H9 (cell line): ENCODE data around the gene LRP1B. TPM values are rescaled to one million over a fixed set of nuclear protein-coding genes. Genes with fewer than 3 reads are reported as not detected.

Source experiments
- DNase-seq: peaks from one replicate; pipeline ENCODE4 v3.0.0-alpha.2; 2017
- H2AFZ ChIP-seq: one replicate; pipeline ENCODE4 v1.6.1; 2013; ENCODE audit warnings: mild to moderate bottlenecking, low read length, control low read depth, moderate library complexity
- H2AK5ac ChIP-seq: 2 replicates; pipeline ENCODE4 v1.6.1; 2013; ENCODE audit warnings: low read length, control low read depth, mixed read lengths; ENCODE audit not compliant: insufficient read length
- H2BK120ac ChIP-seq: one replicate; pipeline ENCODE4 v1.6.1; 2013; ENCODE audit warnings: low read depth, mild to moderate bottlenecking, low read length, control low read depth, inconsistent platforms; ENCODE audit not compliant: poor library complexity, severe bottlenecking
- H2BK12ac ChIP-seq: 2 replicates; pipeline ENCODE4 v1.6.1; 2013; ENCODE audit warnings: low read length, control low read depth, mixed read lengths, low read depth; ENCODE audit not compliant: insufficient read length
- H2BK15ac ChIP-seq: 2 replicates; pipeline ENCODE4 v1.6.1; 2013; ENCODE audit warnings: low read depth, low read length, control low read depth
- H2BK20ac ChIP-seq: one replicate; pipeline ENCODE4 v1.6.1; 2013; ENCODE audit warnings: low read depth, mild to moderate bottlenecking, low read length, control low read depth, inconsistent platforms; ENCODE audit not compliant: poor library complexity, severe bottlenecking
- H2BK5ac ChIP-seq: 2 replicates; pipeline ENCODE4 v1.6.1; 2013; ENCODE audit warnings: low read length, control low read depth, mixed read lengths; ENCODE audit not compliant: insufficient read length
- H3K14ac ChIP-seq: 2 replicates; pipeline ENCODE4 v1.6.1; 2013; ENCODE audit warnings: low read length, control low read depth; ENCODE audit not compliant: insufficient read depth
- H3K18ac ChIP-seq: 2 replicates; pipeline ENCODE4 v1.6.1; 2013; ENCODE audit warnings: low read depth, mild to moderate bottlenecking, mixed read lengths, low read length, control low read depth; ENCODE audit not compliant: insufficient read length
- H3K23ac ChIP-seq: 2 replicates; pipeline ENCODE4 v1.6.1; 2013; ENCODE audit warnings: low read length, control low read depth, mixed read lengths, low read depth; ENCODE audit not compliant: insufficient read length
- H3K23me2 ChIP-seq: 2 replicates; pipeline ENCODE4 v1.6.1; 2013; ENCODE audit warnings: low read depth, mild to moderate bottlenecking, mixed read lengths, low read length, control low read depth; ENCODE audit not compliant: insufficient read length, poor library complexity, severe bottlenecking
- H3K27ac ChIP-seq: 2 replicates; pipeline ENCODE4 v1.5.1; 2013; ENCODE audit warnings: low read length, control low read depth, mixed read lengths, low read depth; ENCODE audit not compliant: insufficient read length
- H3K27me3 ChIP-seq: 2 replicates; pipeline ENCODE4 v1.6.1; 2013; ENCODE audit warnings: low read length, control low read depth, inconsistent platforms; ENCODE audit not compliant: insufficient read depth
- H3K4ac ChIP-seq: 2 replicates; pipeline ENCODE4 v1.6.1; 2013; ENCODE audit warnings: low read depth, mild to moderate bottlenecking, control low read depth, inconsistent platforms, low read length, moderate library complexity
- H3K4me1 ChIP-seq: 2 replicates; pipeline ENCODE4 v1.6.1; 2013; ENCODE audit warnings: low read length, control low read depth, inconsistent platforms; ENCODE audit not compliant: insufficient read depth
- H3K4me2 ChIP-seq: 2 replicates; pipeline ENCODE4 v1.6.1; 2013; ENCODE audit warnings: low read length, control low read depth, mixed read lengths; ENCODE audit not compliant: insufficient read length, insufficient read depth
- H3K56ac ChIP-seq: 2 replicates; pipeline ENCODE4 v1.6.1; 2013; ENCODE audit warnings: low read depth, mild to moderate bottlenecking, mixed read lengths, low read length, control low read depth; ENCODE audit not compliant: insufficient read length
- H3K79me1 ChIP-seq: 2 replicates; pipeline ENCODE4 v1.6.1; 2013; ENCODE audit warnings: low read depth, mild to moderate bottlenecking, moderate library complexity, low read length, control low read depth, inconsistent platforms; ENCODE audit not compliant: insufficient read depth, poor library complexity, severe bottlenecking
- H3K79me2 ChIP-seq: 2 replicates; pipeline ENCODE4 v1.6.1; 2013; ENCODE audit warnings: low read length, control low read depth, inconsistent platforms; ENCODE audit not compliant: insufficient read depth
- H3K9ac ChIP-seq: 2 replicates; pipeline ENCODE4 v1.6.1; 2013; ENCODE audit warnings: low read length, control low read depth, mixed read lengths; ENCODE audit not compliant: insufficient read length; ENCODE audit errors: extremely low read depth
- H3K9me3 ChIP-seq: one replicate; pipeline ENCODE4 v1.6.1; 2013; ENCODE audit warnings: low read depth, low read length, inconsistent platforms; ENCODE audit not compliant: control insufficient read depth
- H3T11ph ChIP-seq: one replicate; pipeline ENCODE4 v1.6.1; 2013; ENCODE audit warnings: mild to moderate bottlenecking, low read length, control low read depth, inconsistent platforms
- H4K20me1 ChIP-seq: one replicate; pipeline ENCODE4 v1.6.1; 2013; ENCODE audit not compliant: control insufficient read depth, insufficient read length, insufficient read depth
- H4K5ac ChIP-seq: 2 replicates; pipeline ENCODE4 v1.6.1; 2013; ENCODE audit warnings: low read depth, mild to moderate bottlenecking, mixed read lengths, low read length, control low read depth; ENCODE audit not compliant: insufficient read length
- H4K8ac ChIP-seq: replicated peaks from 2 replicates; pipeline ENCODE4 v1.6.1; 2013; ENCODE audit warnings: low read length, control low read depth, mixed read lengths, low read depth; ENCODE audit not compliant: insufficient read length
- H4K91ac ChIP-seq: 2 replicates; pipeline ENCODE4 v1.6.1; 2013; ENCODE audit warnings: low read depth, mild to moderate bottlenecking, moderate library complexity, mixed read lengths, low read length, control low read depth; ENCODE audit not compliant: insufficient read length
- H3K27ac Mint-ChIP-seq, 3 experiments: 2 replicates in 2 of 3; 3 replicates in 1 of 3; pipeline ENCODE4 v1.8.0; 2020 to 2021; ENCODE audit warnings: mixed read lengths in 3 of 3, mild to moderate bottlenecking in 1 of 3, moderate library complexity in 1 of 3
- H3K27me3 Mint-ChIP-seq: 2 replicates; pipeline ENCODE4 v1.8.0; 2021; ENCODE audit warnings: low read depth, mild to moderate bottlenecking, moderate library complexity, mixed read lengths
- H3K36me3 Mint-ChIP-seq, 3 experiments: 2 replicates in 2 of 3; 3 replicates in 1 of 3; pipeline ENCODE4 v1.8.0; 2020 to 2021; ENCODE audit warnings: low read depth in 3 of 3, mixed read lengths in 3 of 3; ENCODE audit not compliant: insufficient read depth in 1 of 3
- H3K4me1 Mint-ChIP-seq, 2 experiments: 2 replicates each; pipeline ENCODE4 v1.8.0; 2020; ENCODE audit warnings: mixed read lengths in 2 of 2
- H3K4me3 Mint-ChIP-seq, 2 experiments: 2 replicates in 1 of 2; 3 replicates in 1 of 2; pipeline ENCODE4 v1.8.0; 2020 to 2021; ENCODE audit warnings: mild to moderate bottlenecking in 2 of 2, mixed read lengths in 2 of 2, moderate library complexity in 1 of 2
- H3K9me3 Mint-ChIP-seq, 2 experiments: 2 replicates in 1 of 2; 3 replicates in 1 of 2; pipeline ENCODE4 v1.8.0; 2020; ENCODE audit warnings: mild to moderate bottlenecking in 2 of 2, mixed read lengths in 2 of 2, moderate library complexity in 1 of 2
- WGBS: extraction: QIAGEN DNeasy Blood & Tissue Kit; methylation state at CpG from one replicate; pipeline ENCODE4 v1.1.7; 2013; ENCODE audit warnings: missing lambda C conversion rate, low lambda C conversion rate, mixed read lengths; ENCODE audit not compliant: insufficient read length; ENCODE audit errors: extremely low coverage; 5-methylcytosine and 5-hydroxymethylcytosine counted together
- total RNA-seq: library from RNA; stranded (reverse); gene quantifications from 2 replicates; pipeline ENCODE4 v1.2.1, GENCODE V29; 2021
- TF ChIP-seq, protein P1 (sequence below): fragments of 200-600 bp; sonication (generic); conservative IDR thresholded peaks from 3 replicates; pipeline ENCODE4 v1.8.0; 2021; ENCODE audit warnings: antibody characterized with exemption, mild to moderate bottlenecking

The LRP1B gene
- total RNA-seq, 1 experiment from 2014 or later, result not detected

GRCh38 chr2:141942006-141942789 lies 188.6 kb downstream of the LRP1B start:
- no peak overlapping the region for H3K56ac ChIP-seq
- Mint-ChIP-seq H3K4me3 (no peak overlapping the region), H3K27me3 (no peaks in the 10 kb centered on the region), H3K27ac (no peak overlapping the region), H3K9me3 (peaks cover 7 to 9% of the 10 kb centered on the region in 2 experiments; a peak in 4 of 5 replicates), H3K4me1 (peaks cover 4 to 9% of the 10 kb centered on the region in 2 experiments), H3K36me3 (peaks cover 0 to 8% (median 7%) of the 10 kb centered on the region in 3 experiments; a peak in 4 of 7 replicates)
- H3K23ac ChIP-seq, result no peak overlapping the region
- H3K18ac ChIP-seq, result no peak overlapping the region
- no peaks in the 10 kb centered on the region for H3K4me1 ChIP-seq
- H2BK20ac ChIP-seq, result no peak overlapping the region
- H3K14ac ChIP-seq, result no peak overlapping the region
- H3K9ac ChIP-seq, result no peak overlapping the region
- no CpG with 5 or more reads among the region's 5 CpGs for WGBS
- no peak overlapping the region for H4K5ac ChIP-seq
- H4K91ac ChIP-seq, result no peak overlapping the region
- H3K4ac ChIP-seq, result no peak overlapping the region
- no peak overlapping the region for H2BK15ac ChIP-seq
- H2AFZ ChIP-seq, result no peak overlapping the region
- no peak overlapping the region for H2BK12ac ChIP-seq
- no peak overlapping the region for H3T11ph ChIP-seq
- TF ChIP-seq, protein P1, sequence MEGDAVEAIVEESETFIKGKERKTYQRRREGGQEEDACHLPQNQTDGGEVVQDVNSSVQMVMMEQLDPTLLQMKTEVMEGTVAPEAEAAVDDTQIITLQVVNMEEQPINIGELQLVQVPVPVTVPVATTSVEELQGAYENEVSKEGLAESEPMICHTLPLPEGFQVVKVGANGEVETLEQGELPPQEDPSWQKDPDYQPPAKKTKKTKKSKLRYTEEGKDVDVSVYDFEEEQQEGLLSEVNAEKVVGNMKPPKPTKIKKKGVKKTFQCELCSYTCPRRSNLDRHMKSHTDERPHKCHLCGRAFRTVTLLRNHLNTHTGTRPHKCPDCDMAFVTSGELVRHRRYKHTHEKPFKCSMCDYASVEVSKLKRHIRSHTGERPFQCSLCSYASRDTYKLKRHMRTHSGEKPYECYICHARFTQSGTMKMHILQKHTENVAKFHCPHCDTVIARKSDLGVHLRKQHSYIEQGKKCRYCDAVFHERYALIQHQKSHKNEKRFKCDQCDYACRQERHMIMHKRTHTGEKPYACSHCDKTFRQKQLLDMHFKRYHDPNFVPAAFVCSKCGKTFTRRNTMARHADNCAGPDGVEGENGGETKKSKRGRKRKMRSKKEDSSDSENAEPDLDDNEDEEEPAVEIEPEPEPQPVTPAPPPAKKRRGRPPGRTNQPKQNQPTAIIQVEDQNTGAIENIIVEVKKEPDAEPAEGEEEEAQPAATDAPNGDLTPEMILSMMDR, result peak; percentile 65
- H2BK120ac ChIP-seq, result no peak overlapping the region
- no peaks in the 10 kb centered on the region for H4K20me1 ChIP-seq
- no peak overlapping the region for H3K4me2 ChIP-seq
- no peak for DNase-seq
- no peaks in the 10 kb centered on the region for H3K79me2 ChIP-seq
- no peak overlapping the region for H2BK5ac ChIP-seq
- H3K9me3 ChIP-seq, result no peaks in the 10 kb centered on the region
- no peaks in the 10 kb centered on the region for H3K23me2 ChIP-seq
- no peak overlapping the region for H3K27ac ChIP-seq
- no peaks in the 10 kb centered on the region for H3K27me3 ChIP-seq
- no peaks in the 10 kb centered on the region for H3K79me1 ChIP-seq
- H4K8ac ChIP-seq, result no peak overlapping the region
- H2AK5ac ChIP-seq, result no peak overlapping the region
